Common myeloid progenitor, CD34-positive (primary cell): Measurements from ENCODE around the gene FGD2.

Experiments used
- CTCF ChIA-PET: fragments of 350-600 bp; sonication (Branson Sonifier 250); formaldehyde crosslinking; loops from one replicate; lab custom pipeline; 2021; ENCODE audit warnings: antibody characterized with exemption; lab: Charles Lee
- POLR2A ChIA-PET: fragments of 350-600 bp; sonication (Branson Sonifier 250); formaldehyde crosslinking; loops from one replicate; lab custom pipeline; 2021; ENCODE audit warnings: antibody characterized with exemption; lab: Charles Lee
- DNase-seq, 3 donors: peaks; one replicate each; pipeline versions ENCODE4 v3.0.0 to v3.0.0-alpha.2; 2013
- H3K27ac ChIP-seq, 2 experiments: 1 replicate in 1 of 2; 2 replicates in 1 of 2; pipeline ENCODE4 v1.7.0; 2013; ENCODE audit warnings: inconsistent platforms in 2 of 2, low read length in 2 of 2, mild to moderate bottlenecking in 2 of 2, low read depth in 1 of 2, moderate library complexity in 1 of 2; ENCODE audit not compliant: severe bottlenecking in 2 of 2, insufficient read depth in 1 of 2, poor library complexity in 1 of 2
- H3K27me3 ChIP-seq, 5 experiments: replicated peaks in 2 of 5; 1 replicate in 3 of 5; 2 replicates in 2 of 5; pipeline versions ENCODE4 v1.6.1 to v1.7.0; 2013; ENCODE audit warnings: low read length in 4 of 5, mild to moderate bottlenecking in 2 of 5, moderate library complexity in 2 of 5, inconsistent platforms in 1 of 5; ENCODE audit not compliant: insufficient read depth in 5 of 5, control insufficient read depth in 4 of 5
- H3K36me3 ChIP-seq, 4 experiments: 1 replicate in 2 of 4; 2 replicates in 2 of 4; pipeline versions ENCODE4 v1.6.1 to v1.7.0; 2013; ENCODE audit warnings: low read length in 3 of 4, control low read depth in 1 of 4, mild to moderate bottlenecking in 1 of 4; ENCODE audit not compliant: control insufficient read depth in 4 of 4, insufficient read depth in 4 of 4
- H3K4me1 ChIP-seq, 4 experiments: 1 replicate in 3 of 4; 2 replicates in 1 of 4; pipeline versions ENCODE4 v1.6.1 to v1.7.1; 2013; ENCODE audit warnings: low read length in 3 of 4, mild to moderate bottlenecking in 3 of 4, control low read depth in 1 of 4, inconsistent platforms in 1 of 4, moderate library complexity in 1 of 4; ENCODE audit not compliant: control insufficient read depth in 4 of 4, insufficient read depth in 4 of 4; ENCODE audit errors: control extremely low read depth in 1 of 4
- H3K4me3 ChIP-seq, 7 experiments: 1 replicate in 4 of 7; 2 replicates in 3 of 7; pipeline versions ENCODE4 v1.5.1 to v1.7.0; 2013; ENCODE audit warnings: mild to moderate bottlenecking in 7 of 7, low read length in 6 of 7, moderate library complexity in 6 of 7, inconsistent platforms in 2 of 7, low read depth in 2 of 7, control low read depth in 1 of 7; ENCODE audit not compliant: insufficient read depth in 4 of 7, control insufficient read depth in 1 of 7; ENCODE audit errors: extremely low read depth in 1 of 7
- H3K9me3 ChIP-seq, 5 experiments: 1 replicate in 4 of 5; 2 replicates in 1 of 5; pipeline versions ENCODE4 v1.6.1 to v1.7.1; 2013; ENCODE audit warnings: low read length in 4 of 5, mild to moderate bottlenecking in 2 of 5, inconsistent platforms in 1 of 5, low read depth in 1 of 5, moderate library complexity in 1 of 5; ENCODE audit not compliant: control insufficient read depth in 4 of 5, insufficient read depth in 2 of 5; ENCODE audit errors: control extremely low read depth in 1 of 5
- WGBS: methylation state at CpG from one replicate; pipeline ENCODE4 v1.1.5; 2013; ENCODE audit not compliant: insufficient coverage; 5-methylcytosine and 5-hydroxymethylcytosine counted together

The FGD2 gene

DNA sequence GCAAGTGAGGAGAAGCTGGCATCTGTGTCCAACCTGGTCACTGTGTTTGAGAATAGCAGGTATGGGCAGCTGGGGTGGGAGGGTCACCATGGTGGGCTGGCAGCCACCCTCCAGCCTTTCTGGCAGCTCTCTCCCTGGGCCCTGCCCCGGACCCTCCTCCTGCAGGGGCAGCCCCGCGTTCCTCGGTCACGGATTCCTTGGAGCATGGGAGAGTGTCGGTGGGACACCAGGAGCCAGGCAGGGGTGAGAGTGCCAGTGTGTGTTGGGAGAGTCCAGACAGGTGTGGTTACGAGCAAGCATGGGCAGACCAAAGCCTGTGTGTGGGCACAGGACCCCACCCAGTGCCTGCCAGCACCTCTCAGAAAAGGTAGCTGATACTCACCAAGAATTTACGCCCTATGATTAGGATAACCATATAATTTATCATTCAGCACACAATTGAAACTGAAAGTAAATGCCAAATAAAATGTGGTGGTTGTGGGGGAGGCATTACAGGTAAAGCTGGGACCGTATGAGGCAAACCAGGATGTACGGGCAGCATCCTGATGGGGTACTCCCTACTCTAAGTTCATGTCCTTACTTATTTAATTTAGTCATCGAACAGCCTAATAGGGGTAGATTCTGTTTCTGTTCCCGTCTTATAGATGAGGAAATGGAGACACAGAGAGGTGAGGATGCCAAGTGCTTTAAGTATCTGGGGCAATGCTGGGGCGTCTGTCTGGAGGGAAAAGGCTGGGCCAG, 542 bp downstream of the FGD2 start:
- 86% methylated on average over 4 of the region's 13 CpGs for WGBS
- Histone ChIP-seq H3K36me3 (no peaks in the 10 kb centered on the region), H3K27ac (peak overlapping the region in 1 of 2 experiments; percentile 10), H3K9me3 (no peaks in the 10 kb centered on the region), H3K27me3 (no peaks in the 10 kb centered on the region), H3K4me1 (peaks cover 6 to 53% (median 27%) of the 10 kb centered on the region in 4 experiments), H3K4me3 (peak overlapping the region in 4 of 7 experiments; percentile 11 to 65 (median 26))
- CTCF ChIA-PET = interaction anchor here (0.7 to 5.0 kb wide), 8 partner anchors 12 to 684 kb away, joined by 3 to 57 read pairs (median 4); partner anchors contain the start of gene MTCH1
- peak in 2 of 3 donors; percentile 40 to 44 for DNase-seq
- POLR2A ChIA-PET = no interaction called here

DNA sequence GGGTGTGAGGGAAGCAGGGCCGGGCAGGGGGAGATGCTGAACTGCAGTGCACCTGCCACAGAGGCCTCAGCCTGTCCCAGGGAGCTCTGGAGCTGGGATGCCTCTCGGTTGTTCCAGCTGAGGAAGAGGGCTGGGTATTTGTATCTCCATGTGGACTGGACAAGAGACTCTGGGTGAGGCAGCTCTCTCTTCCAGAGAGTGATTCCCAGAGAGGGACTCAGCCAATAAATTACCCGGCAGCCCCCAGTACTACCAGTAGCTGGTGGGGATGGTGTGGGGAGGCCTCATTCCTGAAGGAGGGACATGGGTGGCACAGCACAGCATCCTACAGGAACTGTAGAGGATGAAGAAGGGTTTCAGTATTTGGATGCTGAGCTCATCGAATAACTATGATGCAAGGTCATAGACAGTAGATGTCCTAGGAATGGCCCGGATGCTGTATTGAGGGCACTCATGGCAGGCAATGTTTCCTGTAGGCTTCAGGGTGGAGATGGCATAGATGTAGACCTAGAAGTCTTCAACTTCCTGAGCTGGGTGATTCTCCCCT, 1.4 kb downstream of the FGD2 start:
- Histone ChIP-seq H3K4me1 (peaks cover 6 to 46% (median 27%) of the 10 kb centered on the region in 4 experiments), H3K36me3 (no peaks in the 10 kb centered on the region), H3K27me3 (no peaks in the 10 kb centered on the region), H3K27ac (no peak overlapping the region), H3K9me3 (no peaks in the 10 kb centered on the region), H3K4me3 (peak overlapping the region in 1 of 7 experiments; percentile 40)
- ChIA-PET CTCF (interaction anchor here (0.7 to 5.0 kb wide), 8 partner anchors 11 to 207 kb away, joined by 3 to 57 read pairs (median 4); partner anchors contain the start of gene MTCH1), POLR2A (no interaction called here)
- DNase-seq = no peak
- WGBS = 98% methylated on average over 5 of the region's 5 CpGs

DNA sequence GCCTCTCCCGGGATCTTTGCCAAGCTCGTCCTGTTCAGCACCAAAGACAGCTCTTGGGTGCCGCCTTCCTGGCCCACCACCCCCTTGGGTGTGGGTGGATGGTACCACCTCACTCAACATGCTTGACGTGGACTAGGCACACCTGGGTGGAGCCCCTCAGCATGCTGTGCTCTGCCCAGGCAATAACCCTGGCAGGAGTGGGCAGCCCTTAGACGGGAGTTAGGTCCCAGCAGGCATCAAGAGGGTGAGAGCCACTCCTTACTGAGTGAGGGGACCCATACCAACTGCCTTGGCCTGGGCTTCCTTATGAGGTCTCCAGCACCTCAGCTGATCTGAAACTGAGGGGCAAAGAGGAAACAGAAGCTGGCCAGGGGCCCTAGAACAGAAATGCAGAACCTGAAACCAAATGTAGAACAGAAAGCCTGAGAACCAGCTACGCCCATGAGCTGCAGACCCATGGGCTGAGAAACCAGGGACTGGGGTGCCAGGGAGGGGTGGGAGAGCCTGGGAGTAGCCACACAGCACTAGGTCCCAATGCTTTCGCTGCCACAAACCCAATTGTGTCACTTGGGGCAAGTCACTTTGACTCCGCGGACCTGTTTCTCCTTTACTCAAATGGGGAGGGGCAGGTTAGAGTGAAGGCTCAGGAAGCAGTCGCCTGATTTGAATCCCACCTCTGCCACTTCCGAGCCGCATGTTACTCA, 2.0 kb downstream of the FGD2 start:
- WGBS = 47% methylated on average over 9 of the region's 12 CpGs
- Histone ChIP-seq H3K9me3 (no peaks in the 10 kb centered on the region), H3K4me1 (peaks cover 6 to 45% (median 27%) of the 10 kb centered on the region in 4 experiments), H3K27me3 (no peaks in the 10 kb centered on the region), H3K4me3 (peak overlapping the region in 2 of 7 experiments; percentile 9 to 29), H3K36me3 (no peaks in the 10 kb centered on the region), H3K27ac (no peak overlapping the region)
- POLR2A ChIA-PET = no interaction called here
- CTCF ChIA-PET = interaction anchor here (0.7 to 5.0 kb wide), 8 partner anchors 11 to 206 kb away, joined by 3 to 57 read pairs (median 4); partner anchors contain the start of gene MTCH1
- peak in 2 of 3 donors; percentile 66 to 67 for DNase-seq

DNA sequence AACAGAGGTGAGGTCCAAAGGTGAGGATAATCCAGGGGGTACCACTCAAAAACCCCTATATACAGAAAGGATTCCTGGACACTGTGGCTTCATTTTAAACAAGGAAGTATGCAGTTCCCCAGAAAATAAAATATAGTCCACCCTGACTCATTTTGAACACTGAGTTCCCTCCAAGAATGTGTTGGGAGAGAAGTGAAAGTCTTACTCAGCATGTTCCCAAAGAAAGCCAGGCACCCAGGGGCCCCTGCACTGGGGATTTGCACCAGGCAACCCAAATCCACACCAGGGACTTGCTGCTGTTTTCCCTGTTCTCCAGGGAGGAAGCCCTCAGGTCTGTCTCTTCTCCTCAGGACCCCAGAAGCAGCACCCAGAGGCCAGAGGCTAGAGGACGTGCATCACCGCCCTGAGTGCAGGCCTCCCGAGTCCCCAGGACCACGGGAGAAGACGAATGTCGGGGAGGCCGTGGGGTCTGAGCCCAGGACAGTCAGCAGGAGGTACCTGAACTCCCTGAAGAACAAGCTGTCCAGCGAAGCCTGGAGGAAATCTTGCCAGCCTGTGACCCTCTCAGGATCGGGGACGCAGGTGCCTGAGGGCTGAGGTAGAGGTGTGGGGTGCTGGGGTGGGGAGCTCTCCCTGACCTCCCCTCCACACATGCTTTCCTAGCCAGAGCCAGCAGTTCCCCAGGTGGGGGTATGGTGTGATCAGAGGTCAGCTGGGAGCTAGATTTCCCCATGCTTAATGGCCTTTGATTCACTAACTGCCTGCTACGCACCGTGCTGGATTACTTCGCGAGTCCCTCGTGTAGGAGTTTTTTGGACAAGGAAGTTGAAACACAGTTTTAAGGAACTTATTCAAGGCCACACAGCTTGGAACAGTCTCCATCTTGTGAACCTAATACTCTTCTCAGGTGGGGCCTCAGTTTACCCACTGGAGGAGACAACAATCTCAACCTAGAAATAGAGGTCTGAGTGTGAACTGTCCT, 3.3 kb downstream of the FGD2 start:
- no peaks in the 10 kb centered on the region for H3K27me3 ChIP-seq
- POLR2A ChIA-PET = no interaction called here
- H3K27ac ChIP-seq = no peak overlapping the region
- no peaks in the 10 kb centered on the region for H3K36me3 ChIP-seq
- CTCF ChIA-PET = interaction anchor here (0.8 to 5.0 kb wide), 3 partner anchors 9 to 202 kb away, joined by 3 to 57 read pairs (median 4); no protein-coding TSS in a partner anchor
- H3K4me1 ChIP-seq = peaks cover 6 to 45% (median 27%) of the 10 kb centered on the region in 4 experiments
- no peaks in the 10 kb centered on the region for H3K9me3 ChIP-seq
- no peak for DNase-seq
- 92% methylated on average over 12 of the region's 15 CpGs for WGBS
- H3K4me3 ChIP-seq = no peak overlapping the region

DNA sequence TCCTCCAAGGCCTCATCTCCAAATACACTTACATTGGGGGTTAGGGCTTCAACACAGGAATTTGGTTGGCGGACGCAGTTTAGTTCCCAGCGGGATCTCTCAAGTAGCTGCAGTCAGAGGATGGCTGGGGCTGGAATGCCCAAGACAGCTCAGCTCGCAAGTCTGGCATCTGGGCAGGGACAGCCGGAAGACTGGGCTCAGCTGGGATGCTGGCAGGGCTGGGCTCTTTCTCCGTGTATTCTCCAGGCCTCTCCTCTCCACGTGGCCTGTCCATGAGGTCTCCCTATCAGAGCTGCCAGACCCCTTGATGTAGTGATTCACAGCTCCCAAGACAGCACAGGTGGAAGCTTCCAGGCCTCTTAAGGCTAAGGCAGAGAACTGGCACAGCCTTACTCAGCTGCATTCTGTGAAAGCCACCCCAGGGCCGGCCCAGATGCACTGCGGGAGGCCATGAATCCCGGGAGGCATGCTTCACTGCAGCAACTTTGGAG, 5.0 kb downstream of the FGD2 start:
- no peaks in the 10 kb centered on the region for H3K36me3 ChIP-seq
- ChIA-PET POLR2A (no interaction called here), CTCF (interaction anchor here (0.8 kb wide), 1 partner anchor 8 kb away, joined by 3 read pairs; no protein-coding TSS in a partner anchor)
- no peak overlapping the region for H3K4me3 ChIP-seq
- no peak overlapping the region for H3K27ac ChIP-seq
- no peak for DNase-seq
- H3K9me3 ChIP-seq = no peaks in the 10 kb centered on the region
- H3K27me3 ChIP-seq = no peaks in the 10 kb centered on the region
- peaks cover 6 to 40% (median 23%) of the 10 kb centered on the region in 4 experiments for H3K4me1 ChIP-seq
- 100% methylated on average over 9 of the region's 10 CpGs for WGBS
